ENCODE measurements around the gene BCR.
"Not testable (repeated sequence)": the region's sequence is repeated elsewhere in the genome, so short reads cannot be mapped to it uniquely, and the experiment has no call there.

The BCR gene

DNA sequence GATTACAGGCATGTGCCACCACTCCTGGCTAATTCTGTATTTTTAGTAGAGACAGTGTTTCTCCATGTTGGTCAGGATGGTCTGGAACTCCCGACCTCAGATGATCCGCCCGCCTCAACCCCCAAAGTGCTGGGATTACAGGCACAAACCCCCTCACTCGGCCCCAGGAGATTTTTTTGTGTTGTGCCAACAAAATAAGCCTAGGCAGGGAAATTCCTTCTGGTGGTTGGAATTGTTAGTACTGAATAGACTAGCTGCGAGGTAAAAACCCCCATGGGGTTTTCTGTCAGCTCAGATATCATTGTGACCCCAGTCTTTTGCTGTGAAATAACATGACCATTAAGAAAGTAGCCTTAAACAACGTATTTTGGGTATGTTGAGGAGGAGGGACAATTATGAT lies 144.9 kb downstream of the BCR start:
- Histone ChIP-seq H3K9me2 (replicated peaks; ENCODE audit: control insufficient read depth, low read length) (no peaks in the 10 kb centered on the region), H3K4me2 (ENCODE audit: low read length) (no peak overlapping the region), H3K4me1 (ENCODE audit: control insufficient read depth, low read length) (no peaks in the 10 kb centered on the region), H3K4me3 (ENCODE audit: low read length) (no peak overlapping the region), H3K79me2 (ENCODE audit: control insufficient read depth, low read length) (no peaks in the 10 kb centered on the region), H3K9me3 (ENCODE audit: control insufficient read depth, insufficient read depth, low read length) (no peaks in the 10 kb centered on the region), H4K20me1 (ENCODE audit: control insufficient read depth, insufficient read depth, low read depth, low read length) (no peaks in the 10 kb centered on the region), H3K27ac (ENCODE audit: low read depth, low read length) (no peak overlapping the region), H3F3A (ENCODE audit: control insufficient read depth, insufficient read depth) (no peaks in the 10 kb centered on the region), H3K36me3 (ENCODE audit: control insufficient read depth, low read length) (no peaks in the 10 kb centered on the region), H3K27me3 (ENCODE audit: control insufficient read depth, low read length) (peaks cover 9% of the 10 kb centered on the region)
- TF ChIP-seq EZH2phosphoT487 (IDR thresholded peaks at IDR 0.05; ENCODE audit: borderline replicate concordance, low read length): 0 out of 2 replicates have a peak, but pooled peaks have one; percentile 80
- TF ChIP-seq, protein P1, sequence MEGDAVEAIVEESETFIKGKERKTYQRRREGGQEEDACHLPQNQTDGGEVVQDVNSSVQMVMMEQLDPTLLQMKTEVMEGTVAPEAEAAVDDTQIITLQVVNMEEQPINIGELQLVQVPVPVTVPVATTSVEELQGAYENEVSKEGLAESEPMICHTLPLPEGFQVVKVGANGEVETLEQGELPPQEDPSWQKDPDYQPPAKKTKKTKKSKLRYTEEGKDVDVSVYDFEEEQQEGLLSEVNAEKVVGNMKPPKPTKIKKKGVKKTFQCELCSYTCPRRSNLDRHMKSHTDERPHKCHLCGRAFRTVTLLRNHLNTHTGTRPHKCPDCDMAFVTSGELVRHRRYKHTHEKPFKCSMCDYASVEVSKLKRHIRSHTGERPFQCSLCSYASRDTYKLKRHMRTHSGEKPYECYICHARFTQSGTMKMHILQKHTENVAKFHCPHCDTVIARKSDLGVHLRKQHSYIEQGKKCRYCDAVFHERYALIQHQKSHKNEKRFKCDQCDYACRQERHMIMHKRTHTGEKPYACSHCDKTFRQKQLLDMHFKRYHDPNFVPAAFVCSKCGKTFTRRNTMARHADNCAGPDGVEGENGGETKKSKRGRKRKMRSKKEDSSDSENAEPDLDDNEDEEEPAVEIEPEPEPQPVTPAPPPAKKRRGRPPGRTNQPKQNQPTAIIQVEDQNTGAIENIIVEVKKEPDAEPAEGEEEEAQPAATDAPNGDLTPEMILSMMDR (IDR thresholded peaks at IDR 0.05; ENCODE audit: low read depth, low read length, poor library complexity, severe bottlenecking): no peak

DNA sequence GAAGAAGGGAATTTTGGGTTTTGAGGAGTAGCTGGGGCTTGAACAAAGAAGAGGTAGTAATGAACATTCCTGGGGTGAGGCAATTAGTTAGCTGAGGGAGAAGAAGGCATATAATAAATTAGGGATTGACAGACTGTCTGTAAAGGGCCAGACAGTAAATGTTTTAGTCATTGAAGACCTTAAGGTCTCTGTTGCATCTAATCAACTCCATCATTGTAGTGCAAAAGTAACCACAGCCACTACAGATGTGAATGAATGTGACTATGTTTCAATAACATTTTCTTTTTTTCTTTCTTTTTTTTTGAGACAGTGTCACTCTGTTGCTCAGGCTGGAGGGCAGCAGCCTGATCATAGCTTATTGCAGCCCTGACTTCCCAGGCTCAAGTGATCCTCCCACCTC lies 153.5 kb downstream of the BCR start:
- H3K4me3 ChIP-seq (ENCODE audit: low read length); H3K4me2 ChIP-seq (ENCODE audit: low read length); H4K20me1 ChIP-seq (ENCODE audit: control insufficient read depth, insufficient read depth, low read depth, low read length); H3K79me2 ChIP-seq (ENCODE audit: control insufficient read depth, low read length); H3K36me3 ChIP-seq (ENCODE audit: control insufficient read depth, low read length); H3K4me1 ChIP-seq (ENCODE audit: control insufficient read depth, low read length); H3K27me3 ChIP-seq (ENCODE audit: control insufficient read depth, low read length); H3K9me3 ChIP-seq (ENCODE audit: control insufficient read depth, insufficient read depth, low read length); H3F3A ChIP-seq (ENCODE audit: control insufficient read depth, insufficient read depth); H3K9me2 ChIP-seq (replicated peaks; ENCODE audit: control insufficient read depth, low read length); H3K27ac ChIP-seq (ENCODE audit: low read depth, low read length): not testable (repeated sequence)

DNA sequence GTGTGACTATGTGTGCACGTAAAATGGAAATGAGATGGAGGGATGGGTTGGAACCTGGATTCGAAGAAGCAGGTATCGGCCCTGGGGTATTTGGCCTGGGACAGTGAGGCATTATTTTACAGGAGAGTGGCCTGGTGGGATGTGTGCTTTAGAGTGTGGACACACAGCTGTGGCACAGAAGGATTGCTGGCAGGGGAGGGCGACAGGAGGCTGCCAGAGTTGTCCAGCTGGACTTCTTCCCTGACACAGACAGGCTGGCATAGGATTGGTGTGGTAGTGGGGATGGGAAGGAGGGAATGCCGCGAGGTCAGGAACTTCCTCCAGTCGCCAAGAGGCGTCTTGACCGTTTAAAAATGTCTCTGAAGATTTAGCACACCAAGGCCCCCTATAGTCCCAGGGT lies 157.4 kb downstream of the BCR start:
- not testable (repeated sequence) for H3K27me3 ChIP-seq (ENCODE audit: control insufficient read depth, low read length); H3K27ac ChIP-seq (ENCODE audit: low read depth, low read length); H3K4me3 ChIP-seq (ENCODE audit: low read length); H4K20me1 ChIP-seq (ENCODE audit: control insufficient read depth, insufficient read depth, low read depth, low read length); H3K4me2 ChIP-seq (ENCODE audit: low read length); H3K9me3 ChIP-seq (ENCODE audit: control insufficient read depth, insufficient read depth, low read length); H3K4me1 ChIP-seq (ENCODE audit: control insufficient read depth, low read length); H3K9me2 ChIP-seq (replicated peaks; ENCODE audit: control insufficient read depth, low read length); H3K36me3 ChIP-seq (ENCODE audit: control insufficient read depth, low read length); H3F3A ChIP-seq (ENCODE audit: control insufficient read depth, insufficient read depth); H3K79me2 ChIP-seq (ENCODE audit: control insufficient read depth, low read length)

DNA sequence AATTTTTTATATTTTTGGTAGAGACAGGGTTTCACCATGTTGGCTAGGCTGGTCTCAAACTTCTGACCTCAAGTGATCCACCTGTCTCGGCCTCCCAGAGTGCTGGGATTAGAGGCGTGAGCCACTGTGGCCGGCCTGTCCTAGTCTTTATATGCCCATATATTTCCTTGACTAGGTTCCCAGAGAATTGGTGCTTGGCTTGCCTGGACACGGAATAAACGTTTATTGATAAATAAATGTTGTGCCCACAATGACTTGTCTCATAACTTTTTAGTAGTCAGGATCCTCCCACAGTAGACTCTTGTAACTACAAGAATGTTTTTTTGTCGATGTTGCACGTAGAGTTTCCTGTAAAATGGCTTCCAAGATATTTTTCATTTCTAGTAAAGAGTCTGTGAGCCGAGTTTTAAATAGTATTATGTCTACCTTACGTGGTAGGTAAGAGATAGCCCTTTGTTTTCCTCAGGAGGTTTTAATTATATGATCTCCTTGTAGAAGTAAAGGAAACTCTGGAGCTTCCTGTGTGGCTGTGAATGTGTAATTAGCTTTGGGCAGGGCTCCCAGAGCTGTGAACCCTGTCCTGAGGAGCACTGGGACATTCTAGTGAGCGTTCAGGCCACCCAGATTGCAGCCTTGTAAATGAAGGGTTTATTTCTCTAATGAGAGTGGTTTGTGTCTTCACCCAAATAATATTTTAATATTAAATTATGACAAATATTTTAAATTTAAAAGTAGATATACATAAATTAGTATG lies 161.8 kb downstream of the BCR start:
- not testable (repeated sequence) for H3K27ac ChIP-seq (ENCODE audit: low read depth, low read length); H3K9me3 ChIP-seq (ENCODE audit: control insufficient read depth, insufficient read depth, low read length); H3K4me3 ChIP-seq (ENCODE audit: low read length); H3F3A ChIP-seq (ENCODE audit: control insufficient read depth, insufficient read depth); H3K36me3 ChIP-seq (ENCODE audit: control insufficient read depth, low read length); H4K20me1 ChIP-seq (ENCODE audit: control insufficient read depth, insufficient read depth, low read depth, low read length); H3K4me2 ChIP-seq (ENCODE audit: low read length); H3K27me3 ChIP-seq (ENCODE audit: control insufficient read depth, low read length); H3K79me2 ChIP-seq (ENCODE audit: control insufficient read depth, low read length); H3K4me1 ChIP-seq (ENCODE audit: control insufficient read depth, low read length); H3K9me2 ChIP-seq (replicated peaks; ENCODE audit: control insufficient read depth, low read length)

DNA sequence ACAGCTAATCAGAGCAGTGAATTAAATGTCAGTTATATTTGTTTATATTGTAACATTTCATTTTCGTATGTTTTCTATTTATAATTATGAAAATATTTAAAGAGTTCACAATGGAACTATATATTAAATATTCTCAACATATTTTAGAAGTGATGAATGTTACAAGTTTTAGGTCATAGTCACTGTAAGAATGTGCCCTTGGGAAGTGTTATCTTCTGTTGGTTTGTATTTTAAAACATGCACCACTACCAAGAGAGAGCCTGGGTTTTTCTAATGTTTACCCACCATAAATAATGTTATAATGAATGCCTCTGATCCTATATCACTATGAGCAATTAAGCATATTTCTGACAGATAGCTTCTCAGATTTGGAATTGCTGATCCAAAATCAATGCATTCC lies 171.0 kb downstream of the BCR start:
- Histone ChIP-seq H4K20me1 (ENCODE audit: control insufficient read depth, insufficient read depth, low read depth, low read length) (no peaks in the 10 kb centered on the region), H3K4me1 (ENCODE audit: control insufficient read depth, low read length) (no peaks in the 10 kb centered on the region), H3K36me3 (ENCODE audit: control insufficient read depth, low read length) (no peaks in the 10 kb centered on the region), H3K79me2 (ENCODE audit: control insufficient read depth, low read length) (no peaks in the 10 kb centered on the region), H3K4me2 (ENCODE audit: low read length) (no peak overlapping the region), H3K4me3 (ENCODE audit: low read length) (no peak overlapping the region), H3K9me3 (ENCODE audit: control insufficient read depth, insufficient read depth, low read length) (no peaks in the 10 kb centered on the region), H3K27ac (ENCODE audit: low read depth, low read length) (no peak overlapping the region), H3K27me3 (ENCODE audit: control insufficient read depth, low read length) (peaks cover 33% of the 10 kb centered on the region), H3K9me2 (replicated peaks; ENCODE audit: control insufficient read depth, low read length) (no peaks in the 10 kb centered on the region), H3F3A (ENCODE audit: control insufficient read depth, insufficient read depth) (no peaks in the 10 kb centered on the region)
- no peak for TF ChIP-seq EZH2phosphoT487 (IDR thresholded peaks at IDR 0.05; ENCODE audit: borderline replicate concordance, low read length)
- TF ChIP-seq, protein P1 (IDR thresholded peaks at IDR 0.05; ENCODE audit: low read depth, low read length, poor library complexity, severe bottlenecking): no peak

Measured in DOHH2 (cell line).